ENCODE measurements around the gene ZCCHC14.

Gene ZCCHC14

GRCh38 chr16:87436225-87437172 is 56.3 kb downstream of the ZCCHC14 start:
- no peak for TF ChIP-seq EZH2phosphoT487 (IDR thresholded peaks at IDR 0.05; ENCODE audit: borderline replicate concordance, low read length)
- TF ChIP-seq CTCF (IDR thresholded peaks at IDR 0.05; ENCODE audit: low read depth, low read length, poor library complexity, severe bottlenecking) = no peak
- no peak overlapping the region for H3K27ac ChIP-seq (ENCODE audit: low read depth, low read length)
- H3K27me3 ChIP-seq (ENCODE audit: control insufficient read depth, low read length) = no peaks in the 10 kb centered on the region
- peaks cover 15% of the 10 kb centered on the region for H3K4me1 ChIP-seq (ENCODE audit: control insufficient read depth, low read length)
- peak overlapping the region; percentile 34; the same call in 1 of the 2 replicates for H3K4me2 ChIP-seq (ENCODE audit: low read length)
- H3K36me3 ChIP-seq (ENCODE audit: control insufficient read depth, low read length) = no peaks in the 10 kb centered on the region
- H3F3A ChIP-seq (ENCODE audit: control insufficient read depth, insufficient read depth) = no peaks in the 10 kb centered on the region
- no peak overlapping the region for H3K4me3 ChIP-seq (ENCODE audit: low read length)
- H3K9me3 ChIP-seq (ENCODE audit: control insufficient read depth, insufficient read depth, low read length) = no peaks in the 10 kb centered on the region
- H4K20me1 ChIP-seq (ENCODE audit: control insufficient read depth, insufficient read depth, low read depth, low read length) = no peaks in the 10 kb centered on the region
- H3K79me2 ChIP-seq (ENCODE audit: control insufficient read depth, low read length) = peaks cover 4% of the 10 kb centered on the region; the same call in 1 of the 2 replicates
- H3K9me2 ChIP-seq (replicated peaks; ENCODE audit: control insufficient read depth, low read length) = no peaks in the 10 kb centered on the region

- no peaks in the 10 kb centered on the region for H4K20me1 ChIP-seq (ENCODE audit: control insufficient read depth, insufficient read depth, low read depth, low read length)
- no peaks in the 10 kb centered on the region for H3K36me3 ChIP-seq (ENCODE audit: control insufficient read depth, low read length)
- H3K27ac ChIP-seq (ENCODE audit: low read depth, low read length) = no peak overlapping the region
- no peaks in the 10 kb centered on the region for H3K9me2 ChIP-seq (replicated peaks; ENCODE audit: control insufficient read depth, low read length)
- no peaks in the 10 kb centered on the region for H3F3A ChIP-seq (ENCODE audit: control insufficient read depth, insufficient read depth)
- H3K27me3 ChIP-seq (ENCODE audit: control insufficient read depth, low read length) = no peaks in the 10 kb centered on the region
- H3K4me1 ChIP-seq (ENCODE audit: control insufficient read depth, low read length) = peaks cover 15% of the 10 kb centered on the region
- H3K9me3 ChIP-seq (ENCODE audit: control insufficient read depth, insufficient read depth, low read length) = no peaks in the 10 kb centered on the region
- peak overlapping the region; percentile 34; the same call in 1 of the 2 replicates for H3K4me2 ChIP-seq (ENCODE audit: low read length)
- no peak for TF ChIP-seq EZH2phosphoT487 (IDR thresholded peaks at IDR 0.05; ENCODE audit: borderline replicate concordance, low read length)
- TF ChIP-seq CTCF (IDR thresholded peaks at IDR 0.05; ENCODE audit: low read depth, low read length, poor library complexity, severe bottlenecking) = no peak
- H3K4me3 ChIP-seq (ENCODE audit: low read length) = no peak overlapping the region
- H3K79me2 ChIP-seq (ENCODE audit: control insufficient read depth, low read length) = peaks cover 4% of the 10 kb centered on the region; the same call in 1 of the 2 replicates
These were observed 57.2 kb downstream of the ZCCHC14 start for GRCh38 chr16:87435372-87436224.

- Histone ChIP-seq H3K9me3 (ENCODE audit: control insufficient read depth, insufficient read depth, low read length) (no peaks in the 10 kb centered on the region), H3K4me3 (ENCODE audit: low read length) (no peak overlapping the region), H3K27me3 (ENCODE audit: control insufficient read depth, low read length) (no peaks in the 10 kb centered on the region), H3K9me2 (replicated peaks; ENCODE audit: control insufficient read depth, low read length) (no peaks in the 10 kb centered on the region), H3K4me1 (ENCODE audit: control insufficient read depth, low read length) (peaks cover 15% of the 10 kb centered on the region), H3K4me2 (ENCODE audit: low read length) (no peak overlapping the region), H3F3A (ENCODE audit: control insufficient read depth, insufficient read depth) (no peaks in the 10 kb centered on the region), H3K79me2 (ENCODE audit: control insufficient read depth, low read length) (peaks cover 4% of the 10 kb centered on the region; the same call in 1 of the 2 replicates), H4K20me1 (ENCODE audit: control insufficient read depth, insufficient read depth, low read depth, low read length) (no peaks in the 10 kb centered on the region), H3K27ac (ENCODE audit: low read depth, low read length) (no peak overlapping the region), H3K36me3 (ENCODE audit: control insufficient read depth, low read length) (no peaks in the 10 kb centered on the region)
- TF ChIP-seq CTCF (IDR thresholded peaks at IDR 0.05; ENCODE audit: low read depth, low read length, poor library complexity, severe bottlenecking) = no peak
- no peak for TF ChIP-seq EZH2phosphoT487 (IDR thresholded peaks at IDR 0.05; ENCODE audit: borderline replicate concordance, low read length)
These were observed 58.6 kb downstream of the ZCCHC14 start for GRCh38 chr16:87434146-87434667.

All from DOHH2 (cell line).